ENCODE measurements around the gene ZNF791.
A peak's percentile ranks its signal among the peaks of the same experiment; 100 is the strongest.

Gene ZNF791

DNA sequence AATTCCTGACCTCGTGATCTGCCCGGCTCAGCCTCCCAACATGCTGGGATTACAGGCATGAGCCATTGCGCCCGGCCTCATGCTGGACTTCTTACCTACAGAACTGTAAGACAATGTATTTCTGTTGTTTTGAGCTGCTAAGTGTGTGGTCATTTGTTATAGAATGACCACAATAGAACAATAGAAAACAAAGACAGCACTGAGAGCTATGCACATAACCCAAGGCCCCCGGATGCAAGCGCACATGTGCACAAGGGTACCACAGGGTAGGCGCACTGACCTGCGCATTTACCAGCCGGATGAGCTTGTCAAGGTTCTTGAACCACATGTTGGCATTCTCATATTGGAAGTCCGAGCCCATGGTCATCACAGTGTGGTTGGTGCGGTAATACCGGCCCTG, 50.3 kb downstream of the ZNF791 start:
- DNase-seq, result no peak

DNA sequence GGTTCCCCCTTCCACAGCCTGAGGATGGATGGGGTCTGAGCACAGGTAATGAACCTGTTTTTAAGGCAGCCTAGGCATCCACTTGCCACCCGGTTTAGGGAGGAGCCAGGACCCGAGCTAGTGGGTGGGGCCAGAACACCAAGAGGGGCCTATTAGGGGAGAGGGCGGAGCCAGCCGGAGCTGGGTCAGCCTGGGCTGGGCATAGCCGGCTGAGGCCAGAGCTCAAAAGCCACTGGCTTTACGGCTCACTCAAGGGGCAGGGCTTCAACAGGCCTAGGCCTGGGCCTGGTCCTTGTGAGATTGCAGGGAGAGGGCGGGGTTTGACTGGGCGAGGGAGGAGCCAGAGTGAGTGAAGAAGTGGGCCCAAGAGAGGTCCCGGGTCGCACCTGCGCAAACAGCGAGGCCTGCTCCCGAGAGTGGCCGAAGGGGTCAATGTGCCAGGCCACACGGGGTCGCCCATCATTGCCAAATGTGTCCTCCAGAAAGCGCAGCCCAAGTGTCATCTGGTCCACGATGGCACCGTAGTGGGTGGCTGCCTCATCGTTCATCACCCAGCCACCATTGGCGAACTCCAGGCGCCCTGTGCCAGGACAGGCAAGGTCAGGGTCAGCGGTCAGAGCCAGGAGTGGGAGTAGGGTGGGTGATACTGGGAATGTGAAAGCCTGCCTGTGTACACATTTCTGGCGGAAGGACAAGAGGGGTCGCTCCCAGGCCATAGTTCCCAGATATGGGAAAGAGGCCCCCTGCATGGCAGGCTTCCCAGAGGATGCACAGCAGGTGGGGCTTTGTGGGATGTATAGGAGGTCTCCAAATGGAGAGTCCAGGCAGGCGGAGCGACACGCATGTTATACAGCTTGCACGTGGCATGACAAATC, 53.9 kb downstream of the ZNF791 start:
- Histone ChIP-seq H4K91ac (ENCODE audit: low read depth, low read length) (no peak overlapping the region), H3K79me2 (ENCODE audit: control insufficient read depth, insufficient read depth, low read length, poor library complexity) (peaks cover 7% of the 10 kb centered on the region), H2BK120ac (ENCODE audit: insufficient read depth, low read length, poor library complexity) (no peak overlapping the region), H3K14ac (ENCODE audit: low read length) (no peak overlapping the region), H2AFZ (ENCODE audit: insufficient read depth, low read length, poor library complexity) (no peak overlapping the region), H3K23ac (ENCODE audit: low read length) (no peak overlapping the region), H3K4me2 (ENCODE audit: low read length) (no peak overlapping the region), H3K36me3 (ENCODE audit: control insufficient read depth in 1 of 2, insufficient read depth in 2 of 2, low read length in 2 of 2) (peaks cover 38 to 43% of the 10 kb centered on the region in 2 experiments), H3K27ac (ENCODE audit: low read depth, low read length) (no peak overlapping the region), H4K8ac (ENCODE audit: low read depth, low read length) (no peak overlapping the region), H3K27me3 (ENCODE audit: insufficient read depth, low read length) (no peaks in the 10 kb centered on the region), H3K9me3 (ENCODE audit: insufficient read depth, low read depth, low read length) (no peaks in the 10 kb centered on the region), H3K79me1 (ENCODE audit: low read length) (peaks cover 8% of the 10 kb centered on the region), H2BK12ac (ENCODE audit: low read length) (no peak overlapping the region), H3K4ac (ENCODE audit: low read depth, low read length) (no peak overlapping the region), H2AK5ac (ENCODE audit: low read length) (no peak overlapping the region), H3K9ac (ENCODE audit: low read length) (no peak overlapping the region), H2BK5ac (ENCODE audit: low read depth, low read length, poor library complexity) (no peak overlapping the region), H4K12ac (ENCODE audit: low read depth, low read length) (no peak overlapping the region), H3K4me3 (ENCODE audit: low read depth, low read length) (no peak overlapping the region), H3K18ac (ENCODE audit: low read length) (no peak overlapping the region), H3K4me1 (ENCODE audit: control insufficient read depth in 1 of 2, insufficient read depth in 2 of 2, low read length in 2 of 2) (peaks cover 12 to 19% of the 10 kb centered on the region in 2 experiments)
- no peak for DNase-seq
- WGBS (ENCODE audit: extremely low coverage, insufficient coverage, insufficient read length), result no CpG with 5 or more reads among the region's 29 CpGs

More for the DNA sequence above, 50.3 kb downstream of the ZNF791 start:
- Histone ChIP-seq H3K9ac (ENCODE audit: low read length) (no peak overlapping the region), H3K9me3 (ENCODE audit: insufficient read depth, low read depth, low read length) (peaks cover 1% of the 10 kb centered on the region), H2BK120ac (ENCODE audit: insufficient read depth, low read length, poor library complexity) (no peak overlapping the region), H3K79me1 (ENCODE audit: low read length) (no peaks in the 10 kb centered on the region), H3K14ac (ENCODE audit: low read length) (no peak overlapping the region), H4K91ac (ENCODE audit: low read depth, low read length) (no peak overlapping the region), H3K27me3 (ENCODE audit: insufficient read depth, low read length) (no peaks in the 10 kb centered on the region), H2AK5ac (ENCODE audit: low read length) (no peak overlapping the region), H4K12ac (ENCODE audit: low read depth, low read length) (no peak overlapping the region), H3K27ac (ENCODE audit: low read depth, low read length) (no peak overlapping the region), H2AFZ (ENCODE audit: insufficient read depth, low read length, poor library complexity) (no peak overlapping the region), H3K4me2 (ENCODE audit: low read length) (no peak overlapping the region), H3K79me2 (ENCODE audit: control insufficient read depth, insufficient read depth, low read length, poor library complexity) (no peaks in the 10 kb centered on the region), H3K36me3 (ENCODE audit: control insufficient read depth in 1 of 2, insufficient read depth in 2 of 2, low read length in 2 of 2) (peaks cover 48 to 54% of the 10 kb centered on the region in 2 experiments), H3K18ac (ENCODE audit: low read length) (no peak overlapping the region), H3K4ac (ENCODE audit: low read depth, low read length) (no peak overlapping the region), H3K4me3 (ENCODE audit: low read depth, low read length) (no peak overlapping the region), H4K8ac (ENCODE audit: low read depth, low read length) (no peak overlapping the region), H2BK5ac (ENCODE audit: low read depth, low read length, poor library complexity) (no peak overlapping the region), H3K23ac (ENCODE audit: low read length) (no peak overlapping the region), H2BK12ac (ENCODE audit: low read length) (no peak overlapping the region), H3K4me1 (ENCODE audit: control insufficient read depth in 1 of 2, insufficient read depth in 2 of 2, low read length in 2 of 2) (peaks cover 3 to 5% of the 10 kb centered on the region in 2 experiments)
- no CpG with 5 or more reads among the region's 12 CpGs for WGBS (ENCODE audit: extremely low coverage, insufficient coverage, insufficient read length)

DNA sequence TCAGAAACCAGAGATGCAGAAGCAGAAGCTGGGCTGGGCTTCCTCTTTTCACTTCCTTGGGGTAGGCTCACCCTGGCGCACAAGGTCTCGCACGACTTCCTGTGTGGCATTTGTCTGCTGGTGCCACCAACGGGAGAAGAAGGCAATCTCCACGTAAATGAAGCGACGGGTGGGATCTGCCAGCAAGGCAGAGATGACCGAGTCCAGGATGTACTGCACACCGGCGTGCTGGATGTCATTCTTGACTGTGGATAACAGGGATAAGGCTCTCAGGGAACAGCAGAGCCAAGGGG, 54.5 kb downstream of the ZNF791 start:
- peak in 1 of 2 donors; percentile 26 for DNase-seq
- Histone ChIP-seq H2BK12ac (ENCODE audit: low read length) (no peak overlapping the region), H4K12ac (ENCODE audit: low read depth, low read length) (no peak overlapping the region), H3K14ac (ENCODE audit: low read length) (no peak overlapping the region), H3K36me3 (ENCODE audit: control insufficient read depth in 1 of 2, insufficient read depth in 2 of 2, low read length in 2 of 2) (peaks cover 38 to 41% of the 10 kb centered on the region in 2 experiments), H3K4me2 (ENCODE audit: low read length) (no peak overlapping the region), H3K23ac (ENCODE audit: low read length) (no peak overlapping the region), H2BK5ac (ENCODE audit: low read depth, low read length, poor library complexity) (no peak overlapping the region), H3K27ac (ENCODE audit: low read depth, low read length) (no peak overlapping the region), H2AK5ac (ENCODE audit: low read length) (no peak overlapping the region), H3K4me3 (ENCODE audit: low read depth, low read length) (no peak overlapping the region), H3K4ac (ENCODE audit: low read depth, low read length) (no peak overlapping the region), H3K9ac (ENCODE audit: low read length) (no peak overlapping the region), H3K9me3 (ENCODE audit: insufficient read depth, low read depth, low read length) (no peaks in the 10 kb centered on the region), H2AFZ (ENCODE audit: insufficient read depth, low read length, poor library complexity) (no peak overlapping the region), H4K91ac (ENCODE audit: low read depth, low read length) (no peak overlapping the region), H3K4me1 (ENCODE audit: control insufficient read depth in 1 of 2, insufficient read depth in 2 of 2, low read length in 2 of 2) (peaks cover 14 to 22% of the 10 kb centered on the region in 2 experiments), H2BK120ac (ENCODE audit: insufficient read depth, low read length, poor library complexity) (no peak overlapping the region), H3K18ac (ENCODE audit: low read length) (no peak overlapping the region), H3K79me2 (ENCODE audit: control insufficient read depth, insufficient read depth, low read length, poor library complexity) (peaks cover 10% of the 10 kb centered on the region), H4K8ac (ENCODE audit: low read depth, low read length) (no peak overlapping the region), H3K79me1 (ENCODE audit: low read length) (peaks cover 11% of the 10 kb centered on the region), H3K27me3 (ENCODE audit: insufficient read depth, low read length) (no peaks in the 10 kb centered on the region)
- WGBS (ENCODE audit: extremely low coverage, insufficient coverage, insufficient read length), result no CpG with 5 or more reads among the region's 10 CpGs

DNA sequence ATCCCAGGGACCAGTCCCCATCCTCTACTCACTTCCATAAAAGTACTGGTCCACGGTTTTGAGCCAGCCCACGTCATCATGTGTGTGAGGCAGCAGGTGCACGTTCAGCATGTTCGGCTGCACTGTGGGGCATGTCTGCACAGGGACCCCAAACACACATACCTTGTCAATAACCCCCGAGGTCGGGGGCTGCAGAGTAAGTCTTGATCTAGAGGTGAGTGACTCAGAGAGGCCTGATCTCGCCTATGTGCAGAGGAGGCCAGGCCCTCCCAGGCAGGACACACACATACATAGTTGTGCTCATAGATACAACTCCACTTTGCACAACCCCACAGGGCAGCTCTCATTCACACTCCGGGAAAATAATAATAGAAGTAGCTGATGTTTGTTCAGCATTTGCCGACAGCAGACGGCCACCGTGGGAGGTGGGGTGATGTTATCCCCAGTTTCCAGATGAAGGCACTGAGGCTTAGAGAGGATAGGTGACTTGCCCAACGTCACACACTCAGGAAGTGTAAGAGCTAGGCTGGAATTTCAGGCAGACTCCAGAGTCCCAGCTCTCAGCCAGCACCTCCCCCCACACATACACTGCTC, 55.0 kb downstream of the ZNF791 start:
- no peak overlapping the region for H2BK5ac ChIP-seq (ENCODE audit: low read depth, low read length, poor library complexity)
- H2AFZ ChIP-seq (ENCODE audit: insufficient read depth, low read length, poor library complexity), result peak overlapping the region; percentile 65
- peak overlapping the region; percentile 69 for H4K8ac ChIP-seq (ENCODE audit: low read depth, low read length)
- H4K91ac ChIP-seq (ENCODE audit: low read depth, low read length), result no peak overlapping the region
- no peak overlapping the region for H3K4ac ChIP-seq (ENCODE audit: low read depth, low read length)
- H3K18ac ChIP-seq (ENCODE audit: low read length), result no peak overlapping the region
- H2BK12ac ChIP-seq (ENCODE audit: low read length), result no peak overlapping the region
- H3K4me2 ChIP-seq (ENCODE audit: low read length), result peak overlapping the region; percentile 75
- H3K14ac ChIP-seq (ENCODE audit: low read length), result peak overlapping the region; percentile 63
- peak overlapping the region; percentile 55 for H3K9ac ChIP-seq (ENCODE audit: low read length)
- no peak overlapping the region for H3K23ac ChIP-seq (ENCODE audit: low read length)
- H3K4me1 ChIP-seq (ENCODE audit: control insufficient read depth in 1 of 2, insufficient read depth in 2 of 2, low read length in 2 of 2), result peaks cover 19 to 27% of the 10 kb centered on the region in 2 experiments
- H2BK120ac ChIP-seq (ENCODE audit: insufficient read depth, low read length, poor library complexity), result no peak overlapping the region
- no peak overlapping the region for H2AK5ac ChIP-seq (ENCODE audit: low read length)
- peaks cover 41% of the 10 kb centered on the region in 2 experiments for H3K36me3 ChIP-seq (ENCODE audit: control insufficient read depth in 1 of 2, insufficient read depth in 2 of 2, low read length in 2 of 2)
- WGBS (ENCODE audit: extremely low coverage, insufficient coverage, insufficient read length), result no CpG with 5 or more reads among the region's 12 CpGs
- peak overlapping the region; percentile 9 for H4K12ac ChIP-seq (ENCODE audit: low read depth, low read length)
- H3K4me3 ChIP-seq (ENCODE audit: low read depth, low read length), result peak overlapping the region; percentile 86
- no peak overlapping the region for H3K27ac ChIP-seq (ENCODE audit: low read depth, low read length)
- H3K9me3 ChIP-seq (ENCODE audit: insufficient read depth, low read depth, low read length), result no peaks in the 10 kb centered on the region
- peaks cover 11% of the 10 kb centered on the region for H3K79me1 ChIP-seq (ENCODE audit: low read length)
- H3K79me2 ChIP-seq (ENCODE audit: control insufficient read depth, insufficient read depth, low read length, poor library complexity), result peaks cover 10% of the 10 kb centered on the region
- peak in 1 of 2 donors; percentile 1 for DNase-seq
- no peaks in the 10 kb centered on the region for H3K27me3 ChIP-seq (ENCODE audit: insufficient read depth, low read length)

All from trophoblast cell (in vitro differentiated cells and primary cell).